Activated T-helper 17 cell treated with anti-CD3 and anti-CD28 coated beads, Interleukin-2, amount 50 U/mL, for 72 hours (primary cell): ENCODE data around the gene ZFP90. TPM values are rescaled to one million over a fixed set of nuclear protein-coding genes. Genes with fewer than 3 reads are reported as not detected.

Experiments used
- ATAC-seq: fragments of 150-1000 bp; cut with Tn5 transposase; replicated peaks from 2 replicates; pipeline ENCODE4 v1.10.0; 2021; ENCODE audit warnings: mild to moderate bottlenecking, moderate library complexity
- H3K27ac Mint-ChIP-seq: one replicate; pipeline ENCODE4 v1.8.0; 2022; ENCODE audit warnings: mixed read lengths
- H3K27me3 Mint-ChIP-seq: one replicate; pipeline ENCODE4 v1.8.0; 2022; ENCODE audit warnings: mixed read lengths
- H3K36me3 Mint-ChIP-seq: one replicate; pipeline ENCODE4 v1.8.0; 2022; ENCODE audit warnings: low read depth, mild to moderate bottlenecking, mixed read lengths
- H3K4me1 Mint-ChIP-seq: one replicate; pipeline ENCODE4 v1.8.0; 2022; ENCODE audit warnings: mixed read lengths
- H3K4me3 Mint-ChIP-seq: one replicate; pipeline ENCODE4 v1.8.0; 2022; ENCODE audit warnings: mild to moderate bottlenecking, mixed read lengths
- H3K9me3 Mint-ChIP-seq: one replicate; pipeline ENCODE4 v1.8.0; 2022; ENCODE audit warnings: mixed read lengths
- total RNA-seq, 2 donors: library from RNA; stranded (reverse); gene quantifications; one replicate each; pipeline ENCODE4 v1.2.3, GENCODE V29; 2022

The ZFP90 gene
- total RNA-seq, 2 donors from 2014 or later: 26.5 to 30.5 TPM

DNA sequence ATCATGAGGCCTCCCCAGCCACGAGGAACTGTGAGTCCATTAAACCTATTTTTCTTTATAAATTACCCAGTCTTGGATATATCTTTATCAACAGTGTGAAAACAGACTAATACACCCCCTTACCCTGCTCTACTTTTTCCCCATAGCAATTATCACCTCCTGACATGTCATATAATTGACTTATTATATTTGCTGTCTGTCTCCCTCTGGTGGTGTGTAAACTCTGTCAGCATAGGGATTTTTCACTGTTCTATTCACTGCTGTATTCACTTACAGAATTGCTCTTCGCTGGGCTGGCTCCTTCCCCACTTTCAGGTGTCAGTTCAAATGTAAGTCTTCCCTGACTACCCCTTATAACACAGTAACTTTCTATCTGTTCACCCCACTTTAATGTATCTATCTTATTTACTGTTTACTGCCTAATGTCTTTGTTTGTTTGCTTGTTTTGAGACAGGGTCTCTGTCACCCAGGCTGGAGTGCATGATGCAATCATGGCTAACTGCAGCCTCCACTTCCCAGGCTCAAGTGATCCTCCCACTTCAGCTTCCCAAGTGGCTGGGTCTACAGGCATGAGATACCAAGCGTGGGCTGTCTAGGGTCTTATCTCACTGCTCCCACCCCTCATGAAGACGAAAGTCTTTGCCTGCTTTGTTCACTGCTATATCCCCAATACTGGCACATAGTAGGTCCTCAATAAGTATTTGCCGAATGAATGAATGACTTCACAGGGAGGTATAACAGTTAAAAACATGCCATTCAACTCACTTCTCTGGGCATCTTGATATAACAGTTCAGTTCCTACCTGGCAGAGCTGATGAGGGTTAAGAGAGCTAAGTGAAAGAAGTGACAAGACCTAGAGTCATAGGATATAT, 53.6 kb downstream of the ZFP90 start:
- no peaks in the 10 kb centered on the region for H3K4me1 Mint-ChIP-seq
- H3K4me3 Mint-ChIP-seq: no peak overlapping the region
- H3K27me3 Mint-ChIP-seq: no peaks in the 10 kb centered on the region
- H3K36me3 Mint-ChIP-seq: no peaks in the 10 kb centered on the region
- H3K9me3 Mint-ChIP-seq: no peaks in the 10 kb centered on the region
- H3K27ac Mint-ChIP-seq: no peak overlapping the region
- ATAC-seq: no peak

DNA sequence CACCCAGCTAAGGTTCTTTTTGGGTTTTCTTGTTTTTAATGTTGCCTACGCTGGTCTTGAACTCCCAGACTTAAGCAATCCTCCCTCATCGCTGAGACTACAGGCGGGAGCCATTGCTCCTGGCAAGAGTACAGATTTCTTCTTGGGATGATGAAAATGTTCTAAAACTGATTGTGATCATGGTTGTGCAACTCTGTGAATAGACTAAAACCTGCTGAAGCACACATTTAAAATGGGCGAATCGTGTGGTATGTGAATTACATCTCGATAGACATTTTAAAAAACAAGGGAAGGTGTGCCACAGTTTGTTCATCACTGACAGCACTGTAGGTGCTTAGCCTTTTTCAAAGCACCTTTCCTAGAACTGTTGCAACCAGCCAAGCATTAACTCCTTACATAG, 57.2 kb downstream of the ZFP90 start:
- H3K27me3 Mint-ChIP-seq: no peaks in the 10 kb centered on the region
- H3K4me1 Mint-ChIP-seq: no peaks in the 10 kb centered on the region
- H3K9me3 Mint-ChIP-seq: no peaks in the 10 kb centered on the region
- H3K36me3 Mint-ChIP-seq: no peaks in the 10 kb centered on the region
- ATAC-seq: no peak
- no peak overlapping the region for H3K4me3 Mint-ChIP-seq
- no peak overlapping the region for H3K27ac Mint-ChIP-seq

DNA sequence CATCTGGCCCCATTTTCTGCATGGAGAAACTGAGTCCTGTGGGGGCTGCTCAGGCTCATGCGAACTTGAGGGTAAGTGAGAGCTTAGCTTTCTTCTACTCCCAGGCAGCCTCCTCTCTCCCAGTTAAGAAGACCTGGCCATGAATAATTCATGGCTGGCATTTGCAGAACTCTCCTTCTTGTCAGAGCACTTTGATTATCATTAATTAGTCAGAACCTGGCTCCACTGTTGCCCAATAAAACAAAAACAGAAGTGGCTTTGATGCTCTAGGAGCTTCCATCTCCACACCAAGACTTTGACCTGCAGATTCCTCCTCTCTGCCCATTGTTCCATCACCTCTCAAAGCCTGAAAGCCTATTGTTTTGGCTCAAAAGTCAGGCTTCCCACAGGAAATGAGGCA, 60.5 kb downstream of the ZFP90 start:
- Mint-ChIP-seq H3K27me3 (no peaks in the 10 kb centered on the region), H3K36me3 (no peaks in the 10 kb centered on the region), H3K27ac (no peak overlapping the region), H3K4me3 (no peak overlapping the region), H3K9me3 (no peaks in the 10 kb centered on the region), H3K4me1 (no peaks in the 10 kb centered on the region)
- no peak for ATAC-seq

DNA sequence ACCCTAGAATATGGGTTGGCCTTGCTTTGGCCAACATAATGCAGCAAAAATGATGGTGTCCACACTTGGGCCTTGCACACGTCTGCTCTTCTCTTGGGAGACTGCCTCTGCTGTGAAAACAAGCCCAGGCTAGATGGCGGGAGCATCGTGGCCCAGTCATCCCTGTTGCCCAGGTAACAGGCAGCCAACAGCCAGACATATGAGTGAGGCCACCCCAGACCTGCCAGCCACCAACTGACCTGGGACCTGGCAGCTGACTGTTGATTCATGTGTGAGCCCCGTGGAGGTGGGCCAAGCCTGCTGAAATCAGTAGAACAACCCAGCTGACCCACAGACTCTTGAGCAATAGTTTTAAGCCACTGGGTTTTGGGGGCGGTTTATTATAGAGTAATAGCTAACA, 66.7 kb downstream of the ZFP90 start:
- Mint-ChIP-seq H3K27ac (no peak overlapping the region), H3K27me3 (no peaks in the 10 kb centered on the region), H3K36me3 (no peaks in the 10 kb centered on the region), H3K4me1 (no peaks in the 10 kb centered on the region), H3K9me3 (no peaks in the 10 kb centered on the region), H3K4me3 (no peak overlapping the region)
- ATAC-seq: peak; percentile 55

DNA sequence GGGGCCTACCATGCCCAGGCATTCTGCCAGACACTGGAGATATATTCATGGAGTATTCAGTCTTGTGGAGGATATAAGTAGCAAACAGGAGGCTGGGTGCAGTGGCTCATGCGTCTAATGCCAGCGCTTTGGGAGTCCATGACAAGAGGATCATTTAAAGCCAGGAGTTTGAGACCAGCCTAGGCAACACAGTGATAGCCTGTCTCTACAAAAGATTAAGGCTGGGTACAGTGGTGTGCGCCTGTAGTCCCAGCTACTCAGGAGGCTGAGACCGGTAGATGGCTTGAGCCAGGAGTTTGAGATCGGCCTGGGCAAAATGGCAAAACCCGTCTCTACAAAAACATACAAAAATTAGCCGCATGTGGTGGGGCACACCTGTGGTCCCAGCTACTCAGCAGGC, 68.4 kb downstream of the ZFP90 start:
- ATAC-seq: no peak
- no peaks in the 10 kb centered on the region for H3K4me1 Mint-ChIP-seq
- H3K9me3 Mint-ChIP-seq: no peaks in the 10 kb centered on the region
- no peak overlapping the region for H3K27ac Mint-ChIP-seq
- no peaks in the 10 kb centered on the region for H3K27me3 Mint-ChIP-seq
- H3K36me3 Mint-ChIP-seq: no peaks in the 10 kb centered on the region
- no peak overlapping the region for H3K4me3 Mint-ChIP-seq

- Mint-ChIP-seq H3K4me1 (no peaks in the 10 kb centered on the region), H3K9me3 (no peaks in the 10 kb centered on the region), H3K36me3 (no peaks in the 10 kb centered on the region), H3K4me3 (no peak overlapping the region), H3K27me3 (no peaks in the 10 kb centered on the region), H3K27ac (no peak overlapping the region)
- ATAC-seq: no peak
Measured at GRCh38 chr16:68608330-68608729, 69.2 kb downstream of the ZFP90 start.

DNA sequence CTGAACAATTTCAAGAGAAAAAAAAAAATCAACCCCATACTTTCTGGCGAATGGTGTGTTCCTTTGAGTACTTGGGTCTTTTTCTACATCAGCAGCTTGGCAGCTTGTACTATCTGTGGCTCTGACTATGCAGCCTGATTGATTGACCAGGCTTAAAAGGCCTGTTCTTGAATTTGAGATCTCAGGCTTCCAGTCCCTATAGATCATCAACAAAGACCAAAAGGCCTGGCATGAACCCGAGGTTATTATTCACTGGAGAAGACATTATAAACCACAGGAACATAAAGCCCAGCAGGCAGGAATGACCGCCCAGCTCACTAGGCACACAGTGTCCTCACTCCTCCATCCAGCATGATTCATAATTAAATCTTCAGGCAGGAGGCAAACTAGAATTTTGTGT, 73.9 kb downstream of the ZFP90 start:
- Mint-ChIP-seq H3K36me3 (no peaks in the 10 kb centered on the region), H3K4me1 (no peaks in the 10 kb centered on the region), H3K4me3 (no peak overlapping the region), H3K27me3 (peaks cover 10% of the 10 kb centered on the region), H3K9me3 (no peaks in the 10 kb centered on the region), H3K27ac (no peak overlapping the region)
- no peak for ATAC-seq

- no peak overlapping the region for H3K4me3 Mint-ChIP-seq
- no peaks in the 10 kb centered on the region for H3K36me3 Mint-ChIP-seq
- peaks cover 10% of the 10 kb centered on the region for H3K27me3 Mint-ChIP-seq
- H3K4me1 Mint-ChIP-seq: no peaks in the 10 kb centered on the region
- no peak overlapping the region for H3K27ac Mint-ChIP-seq
- ATAC-seq: no peak
- no peaks in the 10 kb centered on the region for H3K9me3 Mint-ChIP-seq
Measured at GRCh38 chr16:68617734-68618133, 78.6 kb downstream of the ZFP90 start.

Other genes starting within 250 kb of the ZFP90 start
- gene SLC7A6OS, start 228.3 kb upstream of the ZFP90 start, total RNA-seq: 10 to 100 TPM; 21.3 to 21.8 TPM
- 10 to 100 TPM; 53.3 to 57.8 TPM for gene PRMT7, start 228.3 kb upstream of the ZFP90 start, total RNA-seq
- under 1 TPM; 0.19 to 0.45 TPM for gene SMPD3, start 90.8 kb upstream of the ZFP90 start, total RNA-seq
- gene CDH3, start 106.0 kb downstream of the ZFP90 start, total RNA-seq: under 1 TPM; 0.86 to 0.87 TPM
- 1 to 10 TPM; 1.8 to 3.0 TPM for gene CDH1, start 198.0 kb downstream of the ZFP90 start, total RNA-seq